Bronchial epithelial cell (primary cell): ENCODE results near the gene OR10G8. TPM values are rescaled to one million over a fixed set of nuclear protein-coding genes. Genes with fewer than 3 reads are reported as not detected.
"Not testable (repeated sequence)": the region's sequence is repeated elsewhere in the genome, so short reads cannot be mapped to it uniquely, and the experiment has no call there.

Experiments
- DNase-seq: peaks from one replicate; pipeline ENCODE4 v3.0.0-alpha.2; 2010; ENCODE audit warnings: low read depth
- FAIRE-seq: peaks from 2 replicates; lab custom pipeline; 2011; peaks lifted over from hg19 to GRCh38; lab: Jason Lieb, UNC
- H3K27me3 ChIP-seq: 2 replicates; pipeline ENCODE4 v1.5.1; 2011; ENCODE audit warnings: low read length; ENCODE audit not compliant: control insufficient read depth, insufficient read depth
- H3K36me3 ChIP-seq: 2 replicates; pipeline ENCODE4 v1.5.1; 2011; ENCODE audit warnings: low read length; ENCODE audit not compliant: control insufficient read depth, insufficient read depth
- H3K4me3 ChIP-seq: 2 replicates; pipeline ENCODE4 v1.5.1; 2011; ENCODE audit warnings: mild to moderate bottlenecking, low read depth, low read length, control low read depth
- total RNA-seq: library from RNA; depleted of rRNA; stranded (reverse); fragments of >200 nt; gene quantifications from 2 replicates; pipeline ENCODE4 v1.2.1, GENCODE V29; 2014
- TF ChIP-seq, protein P1 (sequence below): IDR thresholded peaks from 2 replicates; pipeline ENCODE4 v1.5.1; 2011; ENCODE audit warnings: mild to moderate bottlenecking, moderate library complexity, low read length, control low read depth, inconsistent platforms; ENCODE audit not compliant: insufficient read depth, severe bottlenecking

OR10G8 gene, protein sequence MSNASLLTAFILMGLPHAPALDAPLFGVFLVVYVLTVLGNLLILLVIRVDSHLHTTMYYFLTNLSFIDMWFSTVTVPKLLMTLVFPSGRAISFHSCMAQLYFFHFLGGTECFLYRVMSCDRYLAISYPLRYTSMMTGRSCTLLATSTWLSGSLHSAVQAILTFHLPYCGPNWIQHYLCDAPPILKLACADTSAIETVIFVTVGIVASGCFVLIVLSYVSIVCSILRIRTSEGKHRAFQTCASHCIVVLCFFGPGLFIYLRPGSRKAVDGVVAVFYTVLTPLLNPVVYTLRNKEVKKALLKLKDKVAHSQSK
- not detected in 2 replicates for total RNA-seq

DNA sequence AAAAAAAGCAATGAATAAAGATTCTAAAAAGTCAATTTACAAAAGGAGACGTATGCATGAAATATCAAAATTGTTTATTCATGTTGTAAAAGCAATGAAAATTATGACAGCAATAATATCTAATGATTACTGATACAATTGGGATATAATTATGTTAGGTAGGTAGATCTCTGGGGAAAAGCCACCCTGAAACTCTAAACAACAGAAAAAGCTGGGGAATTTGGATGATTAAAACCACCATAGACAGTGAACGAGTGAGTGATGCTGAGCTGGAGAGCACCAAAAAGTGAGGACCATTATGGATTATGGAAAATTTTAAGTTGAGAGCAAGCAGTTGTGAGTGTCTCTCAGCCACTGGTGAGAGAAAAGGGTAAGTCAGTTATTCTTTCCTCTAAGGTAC, at the start of gene OR10G8:
Gene OR10G8, plus strand, starts transcription at position 301 of the 400 bp plus-strand sequence. CDS start 2,825 bp downstream, outside the sequence.
- FAIRE-seq (no peak), DNase-seq (no peak)
- TF ChIP-seq, protein P1, sequence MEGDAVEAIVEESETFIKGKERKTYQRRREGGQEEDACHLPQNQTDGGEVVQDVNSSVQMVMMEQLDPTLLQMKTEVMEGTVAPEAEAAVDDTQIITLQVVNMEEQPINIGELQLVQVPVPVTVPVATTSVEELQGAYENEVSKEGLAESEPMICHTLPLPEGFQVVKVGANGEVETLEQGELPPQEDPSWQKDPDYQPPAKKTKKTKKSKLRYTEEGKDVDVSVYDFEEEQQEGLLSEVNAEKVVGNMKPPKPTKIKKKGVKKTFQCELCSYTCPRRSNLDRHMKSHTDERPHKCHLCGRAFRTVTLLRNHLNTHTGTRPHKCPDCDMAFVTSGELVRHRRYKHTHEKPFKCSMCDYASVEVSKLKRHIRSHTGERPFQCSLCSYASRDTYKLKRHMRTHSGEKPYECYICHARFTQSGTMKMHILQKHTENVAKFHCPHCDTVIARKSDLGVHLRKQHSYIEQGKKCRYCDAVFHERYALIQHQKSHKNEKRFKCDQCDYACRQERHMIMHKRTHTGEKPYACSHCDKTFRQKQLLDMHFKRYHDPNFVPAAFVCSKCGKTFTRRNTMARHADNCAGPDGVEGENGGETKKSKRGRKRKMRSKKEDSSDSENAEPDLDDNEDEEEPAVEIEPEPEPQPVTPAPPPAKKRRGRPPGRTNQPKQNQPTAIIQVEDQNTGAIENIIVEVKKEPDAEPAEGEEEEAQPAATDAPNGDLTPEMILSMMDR = no peak
- H3K4me3 ChIP-seq = no peak within 1 kb of the TSS
- H3K27me3 ChIP-seq = no peaks in the 10 kb centered on the region
- H3K36me3 ChIP-seq = no peaks in the 10 kb centered on the region

DNA sequence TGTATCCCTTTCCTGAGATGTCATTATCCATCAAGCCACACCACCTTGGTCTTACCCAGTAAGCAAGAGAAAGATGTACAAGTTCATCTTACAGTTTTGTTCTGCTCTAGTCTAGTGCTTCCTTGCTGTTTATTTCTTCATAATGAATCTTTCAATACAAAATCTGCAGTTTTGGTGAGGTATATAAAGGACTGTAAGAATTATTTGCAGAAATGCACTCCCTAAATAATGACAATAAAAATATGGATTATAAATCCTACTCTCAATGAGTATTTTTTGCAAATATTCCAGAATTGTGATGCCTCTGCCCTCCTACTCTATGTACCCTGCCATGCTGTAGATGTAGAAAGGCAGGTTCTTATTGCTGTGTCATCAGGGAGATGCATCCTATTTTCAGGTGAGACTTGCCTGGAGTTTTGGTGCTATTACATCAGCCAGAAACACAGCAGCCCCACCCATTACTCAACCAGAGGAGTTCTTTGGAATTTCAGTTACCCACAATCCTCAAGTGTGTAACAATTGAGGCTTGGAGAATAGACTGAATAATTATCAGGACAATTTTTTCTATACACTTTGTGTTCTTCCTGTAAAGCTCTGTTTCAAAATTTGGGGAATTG, 48.8 kb upstream of the OR10G8 start, which contains the start of gene OR10S1:
Gene OR10S1, minus strand, starts transcription at position 51 of the 617 bp plus-strand sequence. CDS start 117 bp downstream, outside the sequence.
- Histone ChIP-seq H3K4me3 (no peak within 1 kb of the TSS), H3K36me3 (no peaks in the 10 kb centered on the region), H3K27me3 (no peaks in the 10 kb centered on the region)
- TF ChIP-seq, protein P1 = no peak
- FAIRE-seq = peak; percentile 96
- peak; percentile 90 for DNase-seq

DNA sequence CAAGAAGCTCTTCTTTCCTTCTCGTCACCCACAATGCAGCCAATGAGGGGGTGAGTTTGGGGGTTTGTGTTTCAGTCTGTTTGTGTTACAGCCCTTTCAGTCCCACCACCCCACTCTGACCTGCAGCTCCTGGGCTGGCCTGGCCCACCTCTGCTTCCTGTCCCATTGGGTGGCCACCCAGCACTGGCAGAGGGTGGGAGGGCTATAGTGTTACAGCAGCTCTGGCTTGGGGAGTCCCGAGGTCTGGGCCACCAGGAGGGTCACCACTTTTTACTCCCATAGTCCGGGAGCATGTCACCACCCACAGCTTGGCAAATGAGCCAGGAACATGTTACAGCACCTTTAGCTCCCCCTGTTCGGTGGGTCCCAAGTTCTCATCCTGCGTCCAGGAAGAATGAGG, 47.3 kb upstream of the OR10G8 start:
- Histone ChIP-seq H3K27me3 (no peaks in the 10 kb centered on the region), H3K4me3 (no peak overlapping the region), H3K36me3 (no peaks in the 10 kb centered on the region)
- DNase-seq (no peak), FAIRE-seq (no peak)
- TF ChIP-seq, protein P1 = no peak

DNA sequence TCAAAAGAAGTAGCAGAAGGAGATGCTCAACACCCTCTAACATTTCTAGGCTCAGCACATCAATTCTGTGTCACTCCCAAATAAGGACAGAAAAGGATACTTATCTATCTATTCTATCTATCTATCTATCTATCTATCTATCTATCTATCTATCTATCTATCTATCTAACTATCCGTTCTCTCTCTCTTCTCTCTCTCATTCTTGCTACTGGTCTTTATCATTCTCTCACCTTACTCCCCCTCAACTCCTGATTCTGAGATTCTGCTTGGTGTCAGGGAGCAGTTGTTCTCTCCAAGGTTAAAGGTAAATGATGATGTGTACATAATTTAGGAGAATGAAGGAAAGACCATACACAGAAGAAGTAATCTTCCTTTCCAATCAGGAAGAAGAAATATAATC, 31.5 kb upstream of the OR10G8 start, which contains the start of gene OR10G6:
Gene OR10G6, minus strand, starts transcription at position 43 of the 400 bp plus-strand sequence. Its CDS starts 0 bp downstream, at position 43.
- FAIRE-seq = no peak
- Histone ChIP-seq H3K4me3 (no peak within 1 kb of the TSS), H3K27me3 (peaks cover 5% of the 10 kb centered on the region), H3K36me3 (no peaks in the 10 kb centered on the region)
- DNase-seq = no peak
- TF ChIP-seq, protein P1 = no peak

DNA sequence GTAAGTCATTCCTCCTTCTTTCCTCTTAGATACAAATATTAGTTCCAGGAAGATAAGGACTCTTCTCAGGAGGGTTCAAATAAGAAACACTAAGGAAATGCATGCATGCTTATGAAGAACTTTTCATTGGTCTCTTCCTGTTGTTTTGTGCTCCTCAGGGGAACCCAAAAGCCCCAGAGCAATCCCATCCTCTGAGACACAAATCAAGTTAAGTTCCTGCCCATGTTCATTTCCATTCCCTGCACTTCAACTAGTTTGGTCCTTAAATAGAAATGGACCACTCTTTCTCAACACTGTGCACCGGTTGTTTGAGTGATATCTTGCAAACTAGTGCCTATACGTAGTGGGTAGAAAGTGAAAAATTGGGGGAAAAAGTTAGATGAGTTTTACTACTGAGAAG, 13.9 kb upstream of the OR10G8 start, which contains the start of gene OR10G4:
Gene OR10G4, plus strand, starts transcription at position 301 of the 400 bp plus-strand sequence. CDS start 2,578 bp downstream, outside the sequence.
- H3K4me3 ChIP-seq = no peak within 1 kb of the TSS
- no peaks in the 10 kb centered on the region for H3K36me3 ChIP-seq
- no peak for FAIRE-seq
- TF ChIP-seq, protein P1 = no peak
- no peaks in the 10 kb centered on the region for H3K27me3 ChIP-seq
- no peak for DNase-seq

DNA sequence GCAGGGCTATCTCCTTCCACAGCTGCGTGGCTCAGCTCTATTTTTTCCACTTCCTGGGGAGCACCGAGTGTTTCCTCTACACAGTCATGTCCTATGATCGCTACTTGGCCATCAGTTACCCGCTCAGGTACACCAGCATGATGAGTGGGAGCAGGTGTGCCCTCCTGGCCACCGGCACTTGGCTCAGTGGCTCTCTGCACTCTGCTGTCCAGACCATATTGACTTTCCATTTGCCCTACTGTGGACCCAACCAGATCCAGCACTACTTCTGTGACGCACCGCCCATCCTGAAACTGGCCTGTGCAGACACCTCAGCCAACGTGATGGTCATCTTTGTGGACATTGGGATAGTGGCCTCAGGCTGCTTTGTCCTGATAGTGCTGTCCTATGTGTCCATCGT, 10.8 kb upstream of the OR10G8 start:
- not testable (repeated sequence) for H3K4me3 ChIP-seq, DNase-seq

More for the DNA sequence above, 10.8 kb upstream of the OR10G8 start:
- H3K36me3 ChIP-seq, H3K27me3 ChIP-seq: not testable (repeated sequence)
- FAIRE-seq = peak; percentile 62
